ENCODE results near the gene ADGRV1.

DNA sequence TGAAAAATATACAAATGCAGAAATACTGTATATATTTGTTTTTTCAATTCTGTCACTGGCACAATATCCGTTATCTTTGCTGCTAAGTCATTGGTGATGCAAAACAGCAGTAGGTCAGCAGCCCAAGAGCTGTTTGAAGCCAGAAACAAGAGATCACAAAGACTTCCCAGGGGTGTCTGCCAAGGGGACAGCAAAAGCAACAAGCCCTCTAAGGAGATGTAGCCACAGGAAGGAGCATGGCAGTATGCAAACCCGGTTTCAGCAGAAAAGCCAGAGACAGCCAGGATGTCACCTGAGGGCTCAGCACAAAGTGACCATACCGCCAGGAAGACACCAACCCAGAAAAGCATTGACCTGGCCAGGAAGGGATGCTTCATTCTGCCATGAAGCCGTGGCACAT is 583.0 kb downstream of the ADGRV1 start:
- TF ChIP-seq MAX (IDR thresholded peaks at IDR 0.05; ENCODE audit: insufficient read depth, insufficient read length) = no peak
- TF ChIP-seq POLR2AphosphoS5 (IDR thresholded peaks at IDR 0.05; ENCODE audit: insufficient read depth, low read depth, low read length) = no peak
